NCI-H774 (cell line): Measurements from ENCODE around the gene FYN.

ENCODE experiments used
- DNase-seq: peaks from one replicate; lab custom pipeline; 2025; lab: John Stamatoyannopoulos, UW

The FYN gene

GRCh38 chr6:111625461-111626391 is 247.5 kb downstream of the FYN start:
- no peak for DNase-seq

DNA sequence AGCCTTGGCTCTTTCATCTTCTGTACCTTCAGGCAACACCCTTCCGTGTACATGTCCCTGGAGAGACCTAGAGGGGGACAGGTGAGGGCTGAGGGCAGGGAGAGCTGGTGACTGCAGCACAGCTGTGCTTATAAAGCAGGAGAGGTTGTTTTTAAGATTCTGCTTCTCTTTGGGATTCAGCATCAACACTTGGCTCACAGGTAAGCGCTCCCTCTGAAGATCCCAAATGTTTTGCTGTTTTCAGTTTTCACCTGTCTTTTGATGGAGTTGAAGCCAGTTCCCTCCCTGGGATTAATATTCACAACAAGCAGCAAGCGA is 248.2 kb downstream of the FYN start:
- DNase-seq, result no peak

- DNase-seq, result no peak
Observed at GRCh38 chr6:111624401-111625098, 248.7 kb downstream of the FYN start.

DNA sequence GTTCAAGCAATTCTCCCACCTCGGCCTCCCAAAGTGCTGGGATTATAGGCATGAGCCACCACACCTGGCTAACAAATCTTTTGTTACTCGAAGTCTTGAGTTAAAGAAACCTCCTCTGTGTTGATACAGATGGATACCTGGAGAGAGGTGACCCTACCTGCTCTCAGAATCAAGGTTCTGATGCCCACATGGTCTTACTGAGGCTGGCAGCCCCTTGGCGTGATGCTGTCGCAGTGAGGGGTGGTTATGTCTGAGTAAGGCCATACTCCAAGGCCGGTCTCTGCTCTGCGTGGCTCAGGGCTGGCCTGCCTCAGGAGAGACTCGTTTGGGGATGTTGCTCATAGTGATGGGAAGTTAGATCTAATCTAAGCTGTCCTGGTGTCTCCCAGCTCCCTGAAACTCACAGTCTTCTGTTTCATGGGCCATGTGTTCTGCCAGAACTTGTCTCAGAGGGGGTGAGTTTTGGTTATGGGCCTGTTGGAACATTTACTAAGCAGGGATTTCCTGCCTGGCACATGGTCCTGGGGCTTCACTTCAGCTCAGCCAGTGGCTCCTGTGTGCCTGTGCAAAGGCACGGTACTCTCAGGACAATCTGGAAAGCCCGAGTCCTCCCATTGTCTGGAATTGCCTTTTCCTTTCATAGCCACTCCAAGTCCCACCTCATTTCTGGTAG is 250.1 kb downstream of the FYN start:
- DNase-seq, result no peak

GRCh38 chr6:111620169-111620568 is 253.1 kb downstream of the FYN start:
- no peak for DNase-seq

GRCh38 chr6:111618407-111618806 is 254.8 kb downstream of the FYN start:
- no peak for DNase-seq

DNA sequence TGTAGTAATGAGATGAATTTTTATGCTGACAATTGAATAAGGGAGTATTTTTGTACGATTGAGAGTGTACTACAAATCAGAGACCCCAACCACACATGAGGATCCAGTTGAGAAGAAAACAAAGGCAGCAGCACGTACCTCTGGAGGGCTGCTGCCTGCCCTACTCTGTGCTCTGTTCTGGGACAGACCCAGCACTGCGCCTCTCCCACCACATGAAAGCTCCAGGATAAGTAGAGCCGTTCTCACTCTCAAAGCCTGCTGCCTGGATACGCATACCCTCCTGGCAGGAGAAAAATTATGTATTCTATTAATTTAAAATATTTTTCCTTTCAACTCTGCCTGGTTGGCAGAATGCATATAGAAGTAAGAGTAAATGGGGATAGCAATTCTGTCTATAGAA is 256.1 kb downstream of the FYN start:
- DNase-seq, result no peak

GRCh38 chr6:111615916-111616612 is 257.2 kb downstream of the FYN start:
- no peak for DNase-seq

GRCh38 chr6:111614833-111615582 is 258.2 kb downstream of the FYN start:
- no peak for DNase-seq

- DNase-seq, result no peak
Observed at GRCh38 chr6:111612379-111612778, 260.9 kb downstream of the FYN start.

GRCh38 chr6:111610548-111611172 is 262.6 kb downstream of the FYN start:
- no peak for DNase-seq
